Erythroblast (primary cell): Measurements from ENCODE around the gene MEIS1.

Experiments used
- DNase-seq, 2 experiments: peaks; one replicate each; lab custom pipeline; 2025; lab: John Stamatoyannopoulos, UW
- GATA1 ChIP-seq: IDR thresholded peaks from 2 replicates; pipeline ENCODE4 v1.6.1; 2011; ENCODE audit warnings: low read depth, mild to moderate bottlenecking, control low read depth, low read length, moderate library complexity
- POLR2A ChIP-seq: IDR thresholded peaks from 2 replicates; pipeline ENCODE4 v1.6.1; 2011; ENCODE audit warnings: mild to moderate bottlenecking, low read length

The MEIS1 gene

GRCh38 chr2:66526180-66526579 is 91.3 kb downstream of the MEIS1 start:
- peak; percentile 43 to 61 for DNase-seq
- TF ChIP-seq GATA1: no peak
- no peak for TF ChIP-seq POLR2A

- no peak for DNase-seq
- TF ChIP-seq POLR2A: no peak
- TF ChIP-seq GATA1: no peak
These were observed 94.2 kb downstream of the MEIS1 start for GRCh38 chr2:66528974-66529724.

- TF ChIP-seq POLR2A (no peak), GATA1 (no peak)
- DNase-seq: no peak
These were observed 95.7 kb downstream of the MEIS1 start for GRCh38 chr2:66530651-66531050.

GRCh38 chr2:66531155-66531554 is 96.2 kb downstream of the MEIS1 start:
- TF ChIP-seq POLR2A (no peak), GATA1 (no peak)
- DNase-seq: no peak

GRCh38 chr2:66531567-66531966 is 96.6 kb downstream of the MEIS1 start:
- TF ChIP-seq POLR2A: no peak
- no peak for TF ChIP-seq GATA1
- no peak for DNase-seq

- TF ChIP-seq GATA1: no peak
- TF ChIP-seq POLR2A: no peak
- DNase-seq: no peak
These were observed 98.3 kb downstream of the MEIS1 start for GRCh38 chr2:66532972-66533868.

GRCh38 chr2:66534461-66534860 is 99.5 kb downstream of the MEIS1 start:
- no peak for TF ChIP-seq POLR2A
- TF ChIP-seq GATA1: no peak
- no peak for DNase-seq

GRCh38 chr2:66535574-66536289 is 100.8 kb downstream of the MEIS1 start:
- no peak for DNase-seq
- no peak for TF ChIP-seq POLR2A
- no peak for TF ChIP-seq GATA1

- TF ChIP-seq POLR2A (no peak), GATA1 (no peak)
- no peak for DNase-seq
These were observed 101.4 kb downstream of the MEIS1 start for GRCh38 chr2:66536290-66536673.

- TF ChIP-seq POLR2A: no peak
- no peak for TF ChIP-seq GATA1
- DNase-seq: no peak
These were observed 102.1 kb downstream of the MEIS1 start for GRCh38 chr2:66536997-66537396.

GRCh38 chr2:66538291-66538690 is 103.4 kb downstream of the MEIS1 start:
- no peak for DNase-seq
- TF ChIP-seq POLR2A (no peak), GATA1 (no peak)

- no peak for TF ChIP-seq POLR2A
- TF ChIP-seq GATA1: no peak
- no peak for DNase-seq
These were observed 104.5 kb downstream of the MEIS1 start for GRCh38 chr2:66539452-66539851.

- no peak for DNase-seq
- no peak for TF ChIP-seq POLR2A
- TF ChIP-seq GATA1: no peak
These were observed 106.7 kb downstream of the MEIS1 start for GRCh38 chr2:66541646-66542045.

- no peak for TF ChIP-seq GATA1
- TF ChIP-seq POLR2A: no peak
- no peak for DNase-seq
These were observed 108.4 kb downstream of the MEIS1 start for GRCh38 chr2:66543257-66543767.
